Fibroblast of lung (primary cell): Measurements from ENCODE around the gene PLK2. TPM values are rescaled to one million over a fixed set of nuclear protein-coding genes. Genes with fewer than 3 reads are reported as not detected.
A peak's percentile ranks its signal among the peaks of the same experiment; 100 is the strongest.

Source experiments
- DNase-seq, 2 donors: peaks; one replicate each; pipeline versions ENCODE4 v3.0.0 to v3.0.0-alpha.2; 2010; ENCODE audit warnings: low read depth in 2 of 2
- H2AFZ ChIP-seq: 2 replicates; pipeline ENCODE4 v1.5.1; 2012; ENCODE audit warnings: low read length, control low read depth, inconsistent platforms
- H3K27ac ChIP-seq: 2 replicates; pipeline ENCODE4 v1.5.1; 2011; ENCODE audit warnings: low read length, control low read depth; ENCODE audit not compliant: insufficient read depth
- H3K27me3 ChIP-seq: 2 replicates; pipeline ENCODE4 v1.5.1; 2011; ENCODE audit warnings: mild to moderate bottlenecking, low read length; ENCODE audit not compliant: control insufficient read depth, insufficient read depth
- H3K36me3 ChIP-seq: 2 replicates; pipeline ENCODE4 v1.5.1; 2011; ENCODE audit warnings: low read length; ENCODE audit not compliant: control insufficient read depth, insufficient read depth
- H3K4me1 ChIP-seq: 2 replicates; pipeline ENCODE4 v1.5.1; 2011; ENCODE audit warnings: low read length; ENCODE audit not compliant: control insufficient read depth, insufficient read depth; ENCODE audit errors: extremely low read depth
- H3K4me2 ChIP-seq: 2 replicates; pipeline ENCODE4 v1.5.1; 2011; ENCODE audit warnings: low read length, control low read depth; ENCODE audit not compliant: insufficient read depth; ENCODE audit errors: extremely low read depth
- H3K4me3 ChIP-seq, 4 experiments: fragments of 200-600 bp in 1 of 4; sonication (generic) in 1 of 4; replicated peaks in 1 of 4; 2 replicates each; pipeline ENCODE4 v1.5.1; 2011 to 2016; ENCODE audit warnings: low read length in 4 of 4, low read depth in 3 of 4, mild to moderate bottlenecking in 3 of 4, control low read depth in 2 of 4, inconsistent platforms in 1 of 4, mixed read lengths in 1 of 4; ENCODE audit not compliant: insufficient read depth in 1 of 4; ENCODE audit errors: control extremely low read depth in 1 of 4
- H3K79me2 ChIP-seq: 2 replicates; pipeline ENCODE4 v1.5.1; 2012; ENCODE audit warnings: mild to moderate bottlenecking, low read length, inconsistent platforms; ENCODE audit not compliant: control insufficient read depth, insufficient read depth
- H3K9ac ChIP-seq: 2 replicates; pipeline ENCODE4 v1.5.1; 2011; ENCODE audit warnings: mild to moderate bottlenecking, low read length, control low read depth; ENCODE audit not compliant: insufficient read depth
- H3K9me3 ChIP-seq: 2 replicates; pipeline ENCODE4 v1.5.1; 2012; ENCODE audit warnings: low read depth, low read length; ENCODE audit not compliant: control insufficient read depth, insufficient read depth
- H4K20me1 ChIP-seq: 2 replicates; pipeline ENCODE4 v1.5.1; 2011; ENCODE audit warnings: low read length; ENCODE audit not compliant: control insufficient read depth, insufficient read depth; ENCODE audit errors: extremely low read depth
- EZH2 ChIP-seq: IDR thresholded peaks from 2 replicates; pipeline ENCODE4 v1.5.1; 2012; ENCODE audit warnings: low read length, control low read depth, mild to moderate bottlenecking; ENCODE audit errors: missing control alignments
- polyA plus RNA-seq, 2 donors: library from polyadenylated mRNA; depleted of rRNA in 1 of 2; stranded (reverse) in 1 of 2; unstranded in 1 of 2; fragments of >200 nt; gene quantifications; 2 replicates each; pipeline ENCODE4 v1.2.1, GENCODE V29; 2011 to 2012; ENCODE audit warnings: missing spikeins in 1 of 2
- total RNA-seq: library from RNA; depleted of rRNA; stranded (reverse); fragments of >200 nt; gene quantifications from 2 replicates; pipeline ENCODE4 v1.2.1, GENCODE V29; 2014
- TF ChIP-seq, protein P1 (sequence below), 2 donors: IDR thresholded peaks in 1 of 2; conservative IDR thresholded peaks in 1 of 2; 1 replicate in 1 of 2; 2 replicates in 1 of 2; pipeline ENCODE4 v1.5.1; 2011 to 2012; ENCODE audit warnings: low read length in 2 of 2, control low read depth in 1 of 2, inconsistent platforms in 1 of 2, low read depth in 1 of 2, mild to moderate bottlenecking in 1 of 2

PLK2 gene
- total and polyA plus RNA-seq, 2 donors (not counting 1 experiment from before 2014, with no cell fraction given) = 26.8 to 983 TPM

DNA sequence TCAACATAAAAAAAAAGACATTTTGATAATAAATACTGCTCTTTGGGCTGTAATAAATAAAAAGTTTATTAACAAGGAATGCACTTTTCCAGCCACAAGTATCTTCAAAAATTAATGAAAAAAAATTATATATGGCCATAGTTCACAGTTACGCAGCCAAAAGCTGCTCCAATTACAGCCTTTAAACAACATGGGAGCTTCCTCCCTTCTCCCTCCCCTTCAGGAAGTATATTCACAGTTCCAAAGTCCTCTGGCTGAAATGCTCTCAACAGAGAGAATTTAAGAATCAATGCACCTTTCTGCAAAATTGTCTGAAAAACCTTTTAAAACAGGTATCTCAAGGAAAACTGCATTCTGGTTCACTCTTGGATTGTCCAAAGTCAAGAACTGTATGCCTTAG lies 5.9 kb downstream of the PLK2 start:
- TF ChIP-seq EZH2 = no peak
- TF ChIP-seq, protein P1, sequence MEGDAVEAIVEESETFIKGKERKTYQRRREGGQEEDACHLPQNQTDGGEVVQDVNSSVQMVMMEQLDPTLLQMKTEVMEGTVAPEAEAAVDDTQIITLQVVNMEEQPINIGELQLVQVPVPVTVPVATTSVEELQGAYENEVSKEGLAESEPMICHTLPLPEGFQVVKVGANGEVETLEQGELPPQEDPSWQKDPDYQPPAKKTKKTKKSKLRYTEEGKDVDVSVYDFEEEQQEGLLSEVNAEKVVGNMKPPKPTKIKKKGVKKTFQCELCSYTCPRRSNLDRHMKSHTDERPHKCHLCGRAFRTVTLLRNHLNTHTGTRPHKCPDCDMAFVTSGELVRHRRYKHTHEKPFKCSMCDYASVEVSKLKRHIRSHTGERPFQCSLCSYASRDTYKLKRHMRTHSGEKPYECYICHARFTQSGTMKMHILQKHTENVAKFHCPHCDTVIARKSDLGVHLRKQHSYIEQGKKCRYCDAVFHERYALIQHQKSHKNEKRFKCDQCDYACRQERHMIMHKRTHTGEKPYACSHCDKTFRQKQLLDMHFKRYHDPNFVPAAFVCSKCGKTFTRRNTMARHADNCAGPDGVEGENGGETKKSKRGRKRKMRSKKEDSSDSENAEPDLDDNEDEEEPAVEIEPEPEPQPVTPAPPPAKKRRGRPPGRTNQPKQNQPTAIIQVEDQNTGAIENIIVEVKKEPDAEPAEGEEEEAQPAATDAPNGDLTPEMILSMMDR (conservative IDR thresholded peaks at IDR 0.05 in 1 of 2, IDR thresholded peaks at IDR 0.05 in 1 of 2; ENCODE audit: low read depth in 1 of 2, low read length in 2 of 2) = no peak
- Histone ChIP-seq H4K20me1 (no peaks in the 10 kb centered on the region), H3K27me3 (no peaks in the 10 kb centered on the region), H3K4me2 (peak overlapping the region; percentile 11), H3K79me2 (peaks cover 22% of the 10 kb centered on the region), H3K36me3 (peaks cover 13% of the 10 kb centered on the region), H3K9me3 (no peaks in the 10 kb centered on the region), H2AFZ (no peak overlapping the region), H3K4me3 (peak overlapping the region in 2 of 4 experiments; percentile 2 to 89), H3K4me1 (no peaks in the 10 kb centered on the region), H3K27ac (no peak overlapping the region), H3K9ac (no peak overlapping the region)
- no peak for DNase-seq

DNA sequence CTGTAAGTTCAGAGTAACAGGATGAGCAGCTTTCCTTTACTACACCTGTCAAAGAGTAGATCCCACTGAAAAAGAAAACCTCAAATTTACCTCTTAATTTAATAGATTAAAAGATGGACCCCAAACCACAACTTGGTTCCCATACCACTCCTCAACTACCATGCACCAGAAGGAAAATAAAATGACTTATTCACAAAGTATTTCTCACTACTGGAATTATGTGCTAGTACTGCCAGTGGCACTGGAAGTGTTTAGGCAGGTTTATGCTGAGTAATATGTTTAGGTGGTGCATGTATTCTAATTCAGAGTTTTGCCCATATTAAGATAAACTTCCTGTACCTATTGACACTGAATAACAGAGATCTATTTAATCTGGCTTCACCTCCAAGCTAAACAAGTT lies 6.6 kb downstream of the PLK2 start:
- Histone ChIP-seq H3K36me3 (peaks cover 13% of the 10 kb centered on the region), H4K20me1 (no peaks in the 10 kb centered on the region)

DNA sequence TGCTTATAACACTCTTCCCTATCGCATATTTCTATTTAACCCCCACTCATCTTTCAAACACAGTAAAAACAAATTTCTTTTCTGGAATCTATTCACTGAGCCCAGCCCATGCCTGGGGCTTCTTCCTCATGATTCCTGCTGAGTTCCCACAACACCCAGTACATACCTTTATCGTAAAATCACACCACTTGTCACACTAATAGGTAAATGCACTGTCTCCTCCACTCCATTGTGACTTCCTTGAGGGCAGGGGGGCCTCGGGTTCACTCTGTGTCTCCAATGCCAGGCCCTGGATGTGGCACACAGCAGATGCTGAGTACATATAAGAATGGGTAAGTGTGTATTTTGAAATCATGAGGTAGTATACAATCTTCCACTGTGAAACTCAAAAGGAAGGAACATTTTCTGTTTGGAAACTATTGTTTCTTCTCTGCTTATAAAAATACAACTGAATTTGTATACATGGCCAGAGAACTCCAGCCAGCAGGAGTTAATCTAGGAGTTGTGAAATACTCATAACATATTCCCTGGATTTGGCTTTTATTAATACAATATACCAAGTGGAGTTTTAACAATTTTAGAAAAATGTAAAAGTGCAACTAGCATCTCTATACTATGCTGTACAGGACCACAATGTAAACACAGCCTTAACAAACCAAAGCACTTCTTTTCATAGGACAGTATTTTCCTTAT lies 7.2 kb downstream of the PLK2 start:
- H3K4me1 ChIP-seq = no peaks in the 10 kb centered on the region
- H3K9me3 ChIP-seq = no peaks in the 10 kb centered on the region
- no peak overlapping the region for H3K4me3 ChIP-seq
- peaks cover 9% of the 10 kb centered on the region for H3K79me2 ChIP-seq
- H3K27ac ChIP-seq = no peak overlapping the region
- H2AFZ ChIP-seq = no peak overlapping the region
- TF ChIP-seq, protein P1 (conservative IDR thresholded peaks at IDR 0.05 in 1 of 2, IDR thresholded peaks at IDR 0.05 in 1 of 2; ENCODE audit: low read depth in 1 of 2, low read length in 2 of 2) = no peak
- no peak for TF ChIP-seq EZH2
- no peaks in the 10 kb centered on the region for H3K27me3 ChIP-seq
- peak in 1 of 2 donors; percentile 43 for DNase-seq
- no peaks in the 10 kb centered on the region for H4K20me1 ChIP-seq
- no peak overlapping the region for H3K9ac ChIP-seq
- H3K4me2 ChIP-seq = no peak overlapping the region
- peaks cover 13% of the 10 kb centered on the region for H3K36me3 ChIP-seq

More for the DNA sequence above, 6.6 kb downstream of the PLK2 start:
- Histone ChIP-seq H3K4me3 (peak overlapping the region in 1 of 4 experiments; percentile 89), H3K9me3 (no peaks in the 10 kb centered on the region), H2AFZ (no peak overlapping the region), H3K27ac (no peak overlapping the region), H3K27me3 (no peaks in the 10 kb centered on the region), H3K4me2 (no peak overlapping the region), H3K4me1 (no peaks in the 10 kb centered on the region), H3K9ac (no peak overlapping the region), H3K79me2 (peaks cover 15% of the 10 kb centered on the region)
- TF ChIP-seq, protein P1 (conservative IDR thresholded peaks at IDR 0.05 in 1 of 2, IDR thresholded peaks at IDR 0.05 in 1 of 2; ENCODE audit: low read depth in 1 of 2, low read length in 2 of 2) = no peak
- TF ChIP-seq EZH2 = no peak
- DNase-seq = no peak
